ENCODE results near the gene EPHA6.

The EPHA6 gene

DNA sequence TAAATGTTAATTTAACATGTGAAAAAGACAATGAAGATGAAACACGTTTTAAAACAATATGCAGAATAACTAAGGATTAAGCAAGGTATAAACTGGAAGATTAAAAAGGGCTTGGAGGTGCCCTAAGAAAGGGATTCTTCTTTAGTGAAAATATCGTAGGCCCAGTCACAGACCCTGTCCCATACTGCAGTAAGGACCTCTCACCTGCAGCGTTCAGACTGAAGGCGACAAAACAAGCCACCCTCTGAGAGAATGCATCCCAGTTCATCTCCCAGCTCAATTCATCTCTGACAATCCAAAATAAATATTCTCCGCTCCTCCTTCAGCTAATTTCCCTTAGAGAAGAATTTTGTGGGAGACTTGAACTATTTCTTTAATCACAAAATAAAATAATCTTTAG, 847.9 kb downstream of the EPHA6 start:
- DNase-seq: no peak

GRCh38 chr3:97662762-97663161, 848.4 kb downstream of the EPHA6 start:
- DNase-seq: no peak

- DNase-seq: no peak
Observed at GRCh38 chr3:97665896-97666295, 851.5 kb downstream of the EPHA6 start.

GRCh38 chr3:97670952-97671351, 856.6 kb downstream of the EPHA6 start:
- no peak for DNase-seq

DNA sequence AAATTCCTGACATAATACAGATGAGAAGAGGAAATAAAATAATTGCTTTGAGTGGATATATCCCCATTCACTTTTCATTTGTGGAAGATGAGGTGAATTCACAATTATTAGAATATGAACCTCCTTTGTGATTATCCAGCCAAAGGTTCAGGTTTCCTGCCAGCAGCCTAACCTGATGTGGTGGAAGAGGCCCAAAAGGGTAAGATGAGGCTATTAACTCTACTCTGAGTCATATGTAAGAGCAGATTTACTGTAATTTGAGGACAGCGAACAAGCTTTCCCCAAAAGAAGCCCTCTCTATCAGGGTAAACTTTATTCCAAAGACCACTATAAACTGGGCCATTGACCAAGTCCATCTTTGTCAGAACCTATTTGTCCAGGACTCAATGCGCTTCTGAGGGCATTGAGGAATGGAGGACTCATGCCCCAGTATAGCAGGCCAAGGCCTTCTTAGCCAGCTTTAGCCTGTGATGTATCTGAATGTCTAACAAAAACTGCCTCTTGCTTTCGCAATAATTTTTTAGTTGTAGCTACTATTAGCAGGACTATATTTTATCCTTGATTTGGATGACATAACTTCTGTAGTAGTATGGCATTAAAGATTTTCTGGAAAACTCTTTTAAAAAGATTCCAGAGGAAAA, 859.1 kb downstream of the EPHA6 start:
- DNase-seq: no peak

- no peak for DNase-seq
Observed at GRCh38 chr3:97674461-97674860, 860.1 kb downstream of the EPHA6 start.

DNA sequence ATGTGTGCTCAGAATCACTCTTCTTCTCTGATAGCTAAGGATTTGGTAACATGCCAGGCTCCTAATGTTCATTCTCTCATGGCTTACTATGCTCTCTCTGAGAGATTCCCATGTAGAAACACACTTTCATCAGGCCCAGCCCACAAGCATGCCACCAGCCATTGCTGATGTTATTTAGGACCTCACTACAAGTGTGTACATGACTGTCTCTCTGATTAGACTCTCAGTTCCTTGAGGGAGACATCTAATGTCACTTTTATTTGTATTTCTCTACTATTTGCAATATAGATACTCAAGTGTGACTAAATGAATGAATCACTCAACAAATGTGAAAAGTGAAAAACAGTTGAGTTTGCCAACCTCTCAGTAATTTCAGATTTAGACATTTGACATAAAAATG, 865.8 kb downstream of the EPHA6 start:
- DNase-seq: no peak

DNA sequence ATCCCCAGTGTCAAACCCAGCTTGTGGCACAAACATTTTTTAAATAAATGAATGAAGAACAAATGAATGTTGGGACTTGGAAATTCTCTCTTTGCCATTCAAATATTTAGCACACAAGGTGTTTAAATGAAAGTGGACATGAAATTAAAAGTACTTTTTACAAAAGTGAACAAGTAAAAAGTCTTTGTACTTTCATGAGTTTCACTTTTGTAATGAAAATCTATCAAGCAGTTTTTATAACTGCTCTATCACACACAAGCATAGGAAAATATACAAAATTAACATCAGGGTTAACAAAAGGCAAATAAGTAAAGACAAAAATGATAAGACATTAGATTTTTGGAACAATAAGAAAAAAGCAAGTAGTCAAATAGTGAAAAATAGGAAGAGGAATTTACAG, 866.3 kb downstream of the EPHA6 start:
- no peak for DNase-seq

DNA sequence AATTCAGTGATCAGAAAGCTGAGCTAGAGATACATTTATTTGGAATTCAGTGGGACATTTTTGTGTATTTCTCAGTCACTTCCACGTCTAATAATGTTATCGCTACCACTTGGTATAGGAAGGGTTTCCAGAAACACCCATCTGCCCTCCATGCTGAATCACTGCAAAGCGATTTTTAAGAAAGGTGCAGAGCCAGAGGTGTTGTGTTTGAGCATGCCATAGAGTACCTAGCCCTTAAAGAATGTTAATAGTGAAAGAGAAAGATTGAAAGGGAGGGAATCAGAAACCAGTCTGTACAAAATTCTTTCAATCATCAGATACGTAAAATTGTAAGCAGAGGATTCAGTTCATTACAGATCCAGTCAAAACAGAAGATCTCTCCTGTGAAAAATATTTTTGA, 870.1 kb downstream of the EPHA6 start:
- DNase-seq: no peak

DNA sequence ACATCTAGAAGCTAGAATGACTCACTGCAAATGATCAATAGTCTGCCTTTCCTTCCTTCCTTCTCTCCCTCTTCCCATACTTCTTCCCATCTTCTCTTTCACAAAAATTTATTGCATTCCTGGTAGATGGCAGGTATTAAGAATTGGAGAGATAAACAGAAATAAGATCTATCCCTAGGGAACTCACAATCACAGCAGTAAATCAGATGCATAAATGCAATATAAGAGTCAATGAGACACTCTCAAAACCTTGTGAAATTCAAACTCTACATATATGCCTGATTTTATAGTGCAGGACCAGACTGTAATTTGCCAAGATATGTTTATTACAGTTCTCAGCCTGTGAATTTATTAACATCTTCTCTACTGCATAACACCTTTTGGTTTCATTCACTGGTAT, 871.9 kb downstream of the EPHA6 start:
- DNase-seq: no peak

DNA sequence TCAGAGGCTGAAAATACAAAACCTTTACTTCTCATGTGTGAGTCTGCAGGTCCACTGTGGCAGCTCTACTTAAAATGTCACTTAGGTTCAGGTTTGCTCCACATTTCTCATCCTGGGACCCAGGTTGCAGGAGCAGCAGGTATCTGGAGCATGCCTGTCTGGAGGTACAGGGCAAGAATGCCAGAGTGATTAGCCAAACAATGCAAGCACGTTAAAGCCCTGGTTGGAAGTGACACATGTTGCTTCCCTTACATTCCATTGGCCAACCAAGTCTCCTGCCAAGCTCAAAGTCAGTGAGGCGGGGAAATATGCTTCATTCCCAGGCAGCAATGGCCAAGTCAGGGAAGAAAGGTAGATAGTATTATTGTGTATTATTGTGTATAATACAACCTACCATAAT, 873.3 kb downstream of the EPHA6 start:
- no peak for DNase-seq

DNA sequence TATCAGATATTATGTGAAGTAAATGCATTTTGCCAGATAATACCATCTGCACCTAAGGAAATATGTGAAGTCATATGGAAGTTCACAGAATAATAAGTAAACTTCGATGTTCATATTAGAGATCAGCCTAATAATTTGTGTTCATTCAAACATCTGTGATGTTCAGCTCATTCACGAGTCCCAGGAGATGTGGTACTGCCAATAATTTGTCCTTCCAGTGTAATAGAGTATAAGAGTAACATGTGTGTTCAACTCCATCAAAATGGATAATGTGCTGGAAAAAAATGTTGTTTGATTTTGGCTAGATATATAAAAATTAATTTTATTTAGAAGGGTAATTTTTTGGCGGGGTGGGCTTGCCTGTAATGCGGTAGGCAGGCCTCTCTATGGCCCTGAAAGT, 874.7 kb downstream of the EPHA6 start:
- DNase-seq: no peak

DNA sequence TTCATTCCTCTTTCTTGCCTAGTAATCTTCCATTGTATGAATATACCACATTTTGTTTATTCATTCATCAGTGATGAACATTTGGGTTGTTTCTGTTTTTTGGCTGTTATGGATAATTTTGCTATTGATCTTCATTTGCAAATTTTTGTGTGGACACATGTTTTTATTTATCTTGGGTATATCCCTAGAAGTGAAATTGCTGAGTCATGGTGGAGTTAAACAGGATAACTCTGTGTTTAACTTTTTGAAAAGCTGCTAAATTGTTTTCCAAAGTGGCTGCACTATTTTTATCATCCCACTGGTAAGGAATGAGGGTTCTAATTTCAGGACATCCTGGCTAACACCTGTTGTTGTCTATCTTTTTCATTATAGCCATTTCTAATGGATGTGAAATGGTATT, 875.6 kb downstream of the EPHA6 start:
- no peak for DNase-seq

DNA sequence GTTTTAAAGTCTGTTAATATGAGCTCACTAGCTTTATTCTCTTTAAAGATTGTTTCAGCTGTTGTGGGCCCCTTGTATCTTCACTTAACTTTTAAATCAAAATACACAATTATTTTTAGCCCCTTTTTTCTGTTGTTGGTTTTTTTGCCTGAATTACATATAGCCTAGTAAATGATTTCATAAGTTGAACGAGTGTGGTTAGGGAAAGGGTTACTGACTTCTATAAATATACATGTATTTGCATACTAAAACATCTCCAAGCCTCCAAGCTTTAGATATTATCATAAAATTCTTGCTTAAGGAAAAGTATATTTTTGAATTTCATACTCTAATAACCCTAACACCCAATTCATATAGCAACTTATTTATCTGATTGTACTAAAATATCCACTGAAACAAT, 877.0 kb downstream of the EPHA6 start:
- DNase-seq: no peak

DNA sequence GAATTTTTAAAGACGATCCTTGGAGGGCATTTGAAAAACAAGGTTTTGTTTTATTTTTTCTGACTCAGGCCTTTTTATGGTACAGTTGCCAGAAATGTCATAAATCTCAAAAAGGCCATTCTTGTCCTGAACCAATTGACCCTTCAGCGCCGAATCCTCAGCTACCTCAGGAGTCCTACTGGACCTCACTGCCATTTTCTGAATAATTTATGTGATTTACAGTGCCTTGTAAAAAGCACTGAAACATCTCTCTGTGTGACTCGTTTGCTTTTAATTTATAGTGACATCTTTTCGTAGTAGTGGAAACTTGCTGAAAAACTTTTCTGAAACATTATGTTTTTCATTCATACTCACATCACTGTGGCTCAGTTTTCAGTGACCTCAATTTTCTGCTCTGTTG, 878.0 kb downstream of the EPHA6 start:
- no peak for DNase-seq

DNA sequence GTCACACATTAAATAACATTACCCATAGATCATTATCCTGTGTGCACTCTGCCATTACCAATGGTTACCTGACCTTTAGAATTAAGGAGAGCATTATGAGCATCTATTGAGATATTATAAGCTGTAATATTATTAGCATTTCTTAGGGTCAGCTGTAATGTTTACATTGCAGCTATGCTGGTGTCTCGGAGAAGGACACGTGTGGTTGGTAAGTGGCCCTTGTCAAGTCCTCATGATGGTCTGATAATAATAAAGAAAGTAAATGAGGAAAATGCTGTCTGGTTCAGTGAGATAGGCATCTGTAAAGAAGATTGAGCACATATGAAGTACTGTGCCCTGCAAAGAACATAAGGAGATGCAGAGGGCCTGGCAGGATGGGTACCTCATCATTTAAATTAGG, 878.4 kb downstream of the EPHA6 start:
- no peak for DNase-seq

- no peak for DNase-seq
Observed at GRCh38 chr3:97694876-97695275, 880.5 kb downstream of the EPHA6 start.

DNA sequence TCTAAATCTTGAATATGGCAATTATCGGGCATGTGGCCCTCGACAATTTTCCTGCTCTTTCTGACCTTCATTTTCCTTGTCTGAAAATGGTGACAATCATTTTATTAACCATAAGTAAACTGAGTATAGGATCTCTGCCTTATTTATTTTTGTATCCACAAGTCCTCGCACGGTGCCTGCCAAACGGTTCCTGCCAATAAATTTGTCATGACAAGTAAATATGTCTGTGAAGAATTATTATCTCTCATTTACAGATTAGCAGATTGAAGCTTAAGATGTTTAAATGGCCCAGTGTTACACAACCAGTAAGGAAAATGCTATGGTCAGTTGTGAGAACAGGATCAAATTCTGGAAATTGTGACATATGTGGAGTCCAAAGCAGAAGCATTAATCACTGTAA, 884.3 kb downstream of the EPHA6 start:
- no peak for DNase-seq

DNA sequence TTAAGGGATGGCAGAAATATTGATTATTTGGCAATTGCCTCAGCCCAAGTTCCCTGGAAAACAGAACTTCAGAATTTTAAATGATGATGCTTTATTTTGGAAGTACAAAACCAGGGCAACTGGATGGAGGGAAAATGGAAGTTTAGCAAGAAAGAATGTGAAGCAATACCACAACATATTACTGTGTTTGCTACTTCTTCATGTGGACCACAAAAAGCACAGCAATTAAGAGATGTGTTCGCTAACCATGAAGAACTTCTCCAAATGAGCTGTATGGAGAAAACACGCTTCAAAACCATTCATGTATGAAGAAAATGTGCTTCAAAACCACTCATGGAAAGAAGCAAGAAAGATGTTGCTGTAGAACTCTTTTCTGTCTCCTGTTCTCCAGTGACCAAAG, 885.5 kb downstream of the EPHA6 start:
- no peak for DNase-seq

- no peak for DNase-seq
Observed at GRCh38 chr3:97705764-97706163, 891.4 kb downstream of the EPHA6 start.

DNA sequence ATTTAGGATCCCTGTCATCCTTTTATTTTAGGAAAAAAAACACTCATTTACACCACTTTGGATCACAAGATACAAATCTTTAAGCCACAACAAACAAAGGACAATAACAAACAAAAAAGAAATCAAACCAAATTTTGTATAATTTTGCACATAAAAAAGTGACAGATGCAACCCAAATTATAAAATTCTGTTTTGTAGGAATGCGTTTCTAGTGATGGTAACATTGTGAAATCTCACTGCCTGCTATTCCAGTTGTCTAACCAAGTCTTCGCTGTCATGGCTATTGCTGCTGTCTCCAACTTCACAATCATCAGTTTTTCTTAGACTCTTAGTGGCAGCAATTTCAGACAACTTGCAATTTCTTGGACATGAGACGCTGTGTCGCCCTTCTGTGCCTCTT, 891.8 kb downstream of the EPHA6 start:
- no peak for DNase-seq

DNA sequence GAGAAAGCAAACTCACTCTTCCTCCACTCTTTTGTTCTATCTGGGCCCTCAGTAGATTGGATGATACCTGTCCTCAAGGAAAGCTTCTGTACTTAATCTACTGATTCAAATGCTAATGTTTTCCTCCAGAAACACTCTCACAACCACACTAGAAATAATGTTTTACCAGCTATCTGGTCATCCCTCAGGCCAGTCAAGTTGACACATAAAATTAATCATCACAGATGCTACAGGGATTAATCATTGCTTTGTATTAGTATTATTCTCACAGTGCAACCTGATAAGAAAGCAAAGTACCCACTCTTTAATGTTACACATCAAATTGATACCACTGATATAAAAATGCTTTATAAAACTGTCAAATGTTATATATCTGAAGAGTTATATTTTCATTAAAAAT, 897.3 kb downstream of the EPHA6 start:
- DNase-seq: no peak

- no peak for DNase-seq
Observed at GRCh38 chr3:97712919-97713318, 898.5 kb downstream of the EPHA6 start.

- DNase-seq: no peak
Observed at GRCh38 chr3:97713634-97714033, 899.2 kb downstream of the EPHA6 start.

DNA sequence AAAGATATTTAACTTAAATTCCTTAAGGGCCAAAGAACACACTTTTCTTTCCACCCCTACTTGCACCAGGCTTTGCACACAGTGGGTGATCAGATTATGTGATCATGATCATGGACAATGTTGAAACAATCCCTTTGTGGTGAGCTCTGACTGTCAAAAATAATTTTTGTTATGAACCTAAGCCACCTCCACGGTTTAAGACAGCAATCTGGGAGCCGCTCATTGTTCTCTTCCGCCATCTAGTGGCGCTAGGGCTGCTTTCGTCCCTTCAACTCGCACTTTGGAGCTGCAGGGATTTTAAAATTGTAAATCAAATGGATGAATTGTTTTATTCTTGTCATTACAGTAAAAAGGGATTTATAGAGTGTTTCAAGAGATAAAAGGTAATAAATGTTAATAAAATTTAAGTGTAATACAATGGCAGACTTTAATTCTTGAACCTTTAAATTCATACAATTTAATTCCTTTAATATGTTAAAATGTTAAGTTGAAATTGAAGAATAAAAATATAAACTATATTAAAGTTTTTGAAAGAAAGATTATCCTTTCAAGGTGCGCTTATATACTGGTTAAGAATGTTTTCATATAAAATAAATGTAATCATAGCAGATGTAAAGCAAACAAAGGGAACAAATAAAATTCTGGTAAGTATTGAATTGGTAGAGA, 904.9 kb downstream of the EPHA6 start:
- peak; percentile 53 for DNase-seq
